HG02610 (cell line): ENCODE results near the gene NR1D2.
"Not testable (repeated sequence)": the region's sequence is repeated elsewhere in the genome, so short reads cannot be mapped to it uniquely, and the experiment has no call there.

Experiments used
- ATAC-seq: cut with Tn5 transposase; IDR thresholded peaks from one replicate; pipeline ENCODE4 v1.9.1; 2021; ENCODE audit warnings: mild to moderate bottlenecking, moderate library complexity; ENCODE audit not compliant: unreplicated experiment

Gene NR1D2

GRCh38 chr3:24002129-24002528 is 57.0 kb downstream of the NR1D2 start:
- no peak for ATAC-seq

- no peak for ATAC-seq
These were observed 58.4 kb downstream of the NR1D2 start for GRCh38 chr3:24003466-24003865.

- peak; percentile 81 for ATAC-seq
These were observed 59.3 kb downstream of the NR1D2 start for GRCh38 chr3:24004171-24004938.

- ATAC-seq, result no peak
These were observed 60.6 kb downstream of the NR1D2 start for GRCh38 chr3:24005669-24006068.

- ATAC-seq, result not testable (repeated sequence)
These were observed 65.7 kb downstream of the NR1D2 start for GRCh38 chr3:24010834-24011233.

GRCh38 chr3:24012589-24013269 is 67.6 kb downstream of the NR1D2 start:
- ATAC-seq, result peak; percentile 80

GRCh38 chr3:24017305-24017704 is 72.2 kb downstream of the NR1D2 start:
- ATAC-seq, result no peak

- no peak for ATAC-seq
These were observed 73.9 kb downstream of the NR1D2 start for GRCh38 chr3:24018784-24019570.

- no peak for ATAC-seq
These were observed 74.5 kb downstream of the NR1D2 start for GRCh38 chr3:24019585-24019984.

GRCh38 chr3:24020036-24020691 is 75.1 kb downstream of the NR1D2 start:
- ATAC-seq, result no peak

GRCh38 chr3:24023197-24023596 is 78.1 kb downstream of the NR1D2 start:
- ATAC-seq, result no peak

GRCh38 chr3:24025805-24026204 is 80.7 kb downstream of the NR1D2 start:
- ATAC-seq, result no peak

- not testable (repeated sequence) for ATAC-seq
These were observed 81.6 kb downstream of the NR1D2 start for GRCh38 chr3:24026665-24027064.

- ATAC-seq, result no peak
These were observed 82.9 kb downstream of the NR1D2 start for GRCh38 chr3:24027946-24028345.
